ENCODE data around the gene FAM153A.
"Not testable (repeated sequence)": the region's sequence is repeated elsewhere in the genome, so short reads cannot be mapped to it uniquely, and the experiment has no call there.

FAM153A gene

GRCh38 chr5:177782792-177783633 is at the start of gene FAM153A:
Gene FAM153A (minus strand): TSS chr5:177782899.
- FAIRE-seq, result not testable (repeated sequence)

GRCh38 chr5:177832287-177832686 is 49.6 kb upstream of the FAM153A start:
- not testable (repeated sequence) for FAIRE-seq

- not testable (repeated sequence) for FAIRE-seq
Observed at GRCh38 chr5:177826073-177826472, 43.4 kb upstream of the FAM153A start.

- FAIRE-seq, result not testable (repeated sequence)
Observed at GRCh38 chr5:177824776-177825175, 42.1 kb upstream of the FAM153A start.

GRCh38 chr5:177822489-177822888 is 39.8 kb upstream of the FAM153A start:
- FAIRE-seq, result not testable (repeated sequence)

GRCh38 chr5:177819664-177820063 is 37.0 kb upstream of the FAM153A start:
- FAIRE-seq, result not testable (repeated sequence)

DNA sequence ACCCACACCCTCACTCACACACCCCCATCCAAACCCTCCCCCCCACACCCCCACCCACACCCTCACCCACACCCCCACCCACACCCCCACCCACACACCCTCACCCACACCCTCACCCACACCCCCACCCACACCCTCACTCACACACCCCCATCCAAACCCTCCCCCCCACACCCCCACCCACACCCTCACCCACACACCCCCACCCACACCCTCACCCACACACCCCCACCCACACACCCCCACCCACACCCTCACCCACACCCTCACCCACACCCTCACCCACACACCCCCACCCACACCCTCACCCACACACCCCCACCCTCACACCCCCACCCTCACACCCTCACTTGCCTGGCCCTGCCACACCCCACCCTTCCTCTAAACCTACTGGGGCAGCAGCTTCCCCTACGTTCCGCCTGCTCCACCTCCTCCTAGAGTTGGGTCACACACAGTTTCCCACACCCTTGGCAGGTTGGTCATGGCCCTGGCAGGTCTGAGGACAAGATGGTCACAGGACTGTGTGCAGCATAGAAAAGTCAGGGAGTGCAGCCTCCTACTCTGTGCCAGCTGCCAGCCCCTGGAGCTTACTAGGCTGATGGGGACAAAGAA is 30.2 kb upstream of the FAM153A start:
- not testable (repeated sequence) for FAIRE-seq

DNA sequence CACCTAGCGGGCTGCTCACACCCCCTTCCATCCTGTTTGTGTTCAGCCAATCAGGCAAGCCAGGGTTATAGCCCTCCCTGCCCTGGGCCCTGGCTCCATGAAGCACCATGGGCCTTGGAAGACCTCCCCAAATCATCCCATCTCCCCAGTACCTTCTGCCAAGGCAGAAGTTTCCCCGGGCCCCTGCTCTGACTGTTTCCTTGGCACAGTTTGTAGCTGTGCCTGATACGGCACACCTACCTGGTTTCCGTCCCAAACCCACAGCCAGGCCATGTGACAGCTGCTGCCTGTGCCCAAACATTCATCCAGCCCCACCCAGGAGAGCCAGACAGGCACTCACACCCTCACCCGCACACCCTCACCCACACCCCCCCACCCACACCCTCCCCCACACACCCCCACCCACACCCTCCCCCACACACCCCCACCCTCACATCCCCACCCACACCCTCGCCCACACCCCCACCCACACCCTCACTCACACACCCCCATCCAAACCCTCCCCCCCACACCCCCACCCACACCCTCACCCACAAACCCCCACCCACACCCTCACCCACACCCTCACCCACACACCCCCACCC is 29.6 kb upstream of the FAM153A start:
- FAIRE-seq, result not testable (repeated sequence)

- FAIRE-seq, result not testable (repeated sequence)
Observed at GRCh38 chr5:177809209-177809913, 26.7 kb upstream of the FAM153A start.

- not testable (repeated sequence) for FAIRE-seq
Observed at GRCh38 chr5:177808420-177808819, 25.7 kb upstream of the FAM153A start.

DNA sequence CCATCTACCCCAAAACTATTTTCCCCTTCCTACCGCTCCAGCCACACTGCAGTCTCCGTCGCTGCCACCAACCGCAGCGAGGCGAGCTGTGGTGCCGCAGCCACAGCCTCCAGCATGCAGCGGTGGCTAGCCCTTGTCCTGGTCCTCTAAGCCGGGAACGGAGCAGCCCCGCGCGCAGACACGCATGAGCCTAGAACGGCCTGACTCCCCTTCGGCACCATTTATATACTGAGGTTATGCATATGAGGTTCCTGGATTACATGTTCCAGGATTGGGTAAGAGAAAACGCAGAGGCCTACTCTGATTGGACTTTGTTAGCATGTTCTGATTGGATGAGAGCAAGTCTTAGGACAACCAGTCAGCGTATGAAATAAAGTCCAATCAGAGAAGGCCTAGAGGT is 24.6 kb upstream of the FAM153A start:
- FAIRE-seq, result not testable (repeated sequence)

DNA sequence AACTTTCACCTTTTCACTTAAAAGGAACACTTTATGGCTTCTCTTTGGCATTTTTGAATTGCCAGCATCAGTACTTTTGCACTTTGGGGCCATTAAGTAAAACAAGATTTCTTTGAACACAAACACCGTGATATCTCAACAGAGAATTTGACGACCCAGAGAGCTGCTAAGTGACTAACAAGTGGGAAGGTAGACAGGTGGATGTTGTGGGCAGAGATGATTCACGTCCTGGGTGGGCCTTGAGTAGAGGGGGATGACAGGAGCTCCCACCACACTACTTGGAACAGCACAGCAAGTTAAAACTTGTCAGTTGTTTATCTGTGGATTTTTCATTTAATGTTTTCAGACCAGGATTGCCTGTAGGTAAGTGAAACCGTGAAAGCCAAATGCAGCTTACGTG is 18.7 kb upstream of the FAM153A start:
- FAIRE-seq, result not testable (repeated sequence)

DNA sequence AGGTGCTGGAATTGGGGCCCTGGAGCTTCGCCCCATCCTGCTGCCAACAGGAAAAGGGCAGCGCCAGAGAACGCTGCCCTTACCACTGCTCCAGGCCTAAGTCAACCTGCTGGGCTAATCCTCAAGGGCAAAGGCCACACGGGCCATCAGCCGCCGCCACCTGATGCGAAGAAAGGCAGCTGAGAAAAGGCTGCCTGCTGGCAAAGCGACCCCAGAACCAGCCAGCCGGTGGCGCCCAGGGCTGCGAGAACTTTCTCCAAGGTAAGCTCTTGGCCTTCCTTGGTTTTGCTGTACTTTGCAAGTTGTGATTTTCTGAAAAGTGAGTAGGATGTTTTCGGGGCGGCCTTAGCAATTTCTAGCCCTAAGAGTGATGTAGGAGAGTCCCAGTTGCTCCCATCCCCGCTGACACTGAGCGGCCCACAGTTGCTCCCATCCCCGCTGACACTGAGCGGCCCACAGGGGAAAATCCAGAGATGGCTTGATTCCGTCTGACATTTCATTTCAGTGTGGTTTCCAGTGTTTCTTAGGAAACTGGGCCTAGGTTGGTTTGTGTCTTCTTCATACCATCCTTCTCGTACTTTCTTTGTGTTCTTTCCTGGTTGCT is 15.6 kb upstream of the FAM153A start:
- not testable (repeated sequence) for FAIRE-seq

DNA sequence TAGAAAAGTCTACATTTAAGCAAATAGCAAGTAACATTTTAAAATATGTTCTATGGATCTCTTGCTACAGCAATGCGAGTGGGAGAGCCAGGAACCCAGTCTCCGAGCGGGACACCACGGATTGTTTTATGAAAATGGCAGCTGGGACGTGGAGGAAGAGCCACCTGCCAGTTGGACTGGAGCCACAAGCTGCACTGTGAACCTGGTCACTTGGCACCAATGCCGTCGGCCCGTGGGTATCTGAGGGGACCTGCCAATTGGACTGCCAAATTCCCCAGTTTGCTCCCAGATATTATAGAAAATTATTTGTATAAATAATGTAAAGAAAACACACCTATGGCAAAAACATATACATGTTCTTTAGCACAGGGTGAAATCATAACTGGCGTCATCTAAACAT is 10.6 kb upstream of the FAM153A start:
- not testable (repeated sequence) for FAIRE-seq

DNA sequence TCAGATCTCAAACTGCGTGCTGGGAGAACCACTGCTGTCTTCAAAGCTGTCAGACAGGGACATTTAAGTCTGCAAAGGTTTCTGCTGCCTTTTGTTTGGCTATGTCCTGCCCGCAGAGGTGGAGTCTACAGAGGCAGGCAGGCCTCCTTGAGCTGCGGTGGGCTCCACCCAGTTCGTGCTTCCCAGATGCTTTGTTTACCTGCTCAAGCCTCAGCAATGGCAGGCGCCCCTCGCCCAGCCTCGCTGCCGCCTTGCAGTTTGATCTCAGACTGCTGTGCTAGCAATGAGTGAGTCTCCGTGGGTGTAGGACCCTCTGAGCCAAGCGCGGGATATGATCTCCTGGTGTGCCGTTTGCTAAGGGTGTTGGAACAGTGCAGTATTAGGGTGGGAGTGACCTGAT is 8.9 kb upstream of the FAM153A start:
- not testable (repeated sequence) for FAIRE-seq

GRCh38 chr5:177782169-177782568 is 530 bp downstream of the FAM153A start:
- not testable (repeated sequence) for FAIRE-seq

DNA sequence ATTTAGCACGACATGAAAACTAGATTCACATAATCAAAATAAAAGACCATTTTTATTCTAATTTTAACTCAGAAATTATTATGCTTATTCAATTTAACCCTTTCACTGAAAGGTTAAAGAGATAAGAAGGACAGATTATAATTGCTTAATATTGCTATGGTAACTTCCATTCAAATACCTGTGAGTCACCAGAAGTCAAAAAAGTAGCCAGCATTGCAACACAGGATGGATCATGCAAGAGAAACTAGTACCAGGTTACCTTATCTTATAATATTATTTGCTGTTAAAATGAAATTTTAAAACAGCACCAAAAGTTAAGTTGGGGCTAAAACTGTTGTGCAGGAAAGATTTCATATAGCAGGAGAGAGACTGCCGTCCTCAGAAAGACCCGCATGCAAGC is 11.5 kb downstream of the FAM153A start:
- not testable (repeated sequence) for FAIRE-seq

GRCh38 chr5:177770646-177771045 is 12.1 kb downstream of the FAM153A start:
- FAIRE-seq, result not testable (repeated sequence)

- FAIRE-seq, result not testable (repeated sequence)
Observed at GRCh38 chr5:177763737-177764508, 18.8 kb downstream of the FAM153A start.

- FAIRE-seq, result not testable (repeated sequence)
Observed at GRCh38 chr5:177760954-177761353, 21.7 kb downstream of the FAM153A start.

DNA sequence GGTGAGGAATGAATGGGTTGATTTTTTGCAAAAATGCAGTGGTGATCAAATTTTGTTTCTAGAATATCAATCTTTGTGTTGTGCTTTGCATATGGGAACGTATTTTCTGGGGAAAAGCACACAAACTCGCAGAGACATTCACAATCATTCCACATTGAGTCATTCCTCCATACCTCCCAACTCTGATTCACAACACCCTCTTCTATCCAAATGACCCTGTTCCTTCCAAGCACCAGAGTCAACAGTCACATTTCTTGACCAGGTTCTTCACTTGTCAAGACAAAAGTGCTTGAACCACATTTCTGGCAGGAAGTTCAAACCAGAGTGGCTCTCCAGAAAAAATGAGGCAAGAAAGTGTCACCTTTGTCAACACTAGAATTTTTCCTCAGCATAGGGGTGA is 35.3 kb downstream of the FAM153A start:
- not testable (repeated sequence) for FAIRE-seq

DNA sequence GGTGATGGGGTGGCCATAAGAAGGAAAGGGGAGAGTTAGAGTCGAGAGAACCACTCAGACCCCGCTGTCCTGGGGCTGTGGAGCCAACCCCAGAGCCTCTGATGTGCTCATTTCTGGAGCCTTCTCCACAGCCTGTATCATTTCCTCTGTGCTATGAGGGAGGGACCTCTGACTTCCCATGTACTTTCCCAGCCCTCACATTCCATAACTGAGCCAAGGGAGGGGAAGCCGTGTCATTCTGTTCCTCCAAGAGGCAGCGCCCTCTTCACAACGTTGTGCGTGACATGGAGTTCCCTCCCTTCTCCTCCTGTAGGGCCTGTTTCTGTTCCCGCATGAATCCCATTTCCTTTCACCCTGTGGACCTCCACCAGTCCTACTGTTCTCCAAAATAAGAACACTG is 57.8 kb downstream of the FAM153A start:
- not testable (repeated sequence) for FAIRE-seq
